ENCODE results near the gene PLA2G4A.

The PLA2G4A gene

GRCh38 chr1:187032982-187033692, 204.4 kb downstream of the PLA2G4A start:
- DNase-seq = no peak

GRCh38 chr1:187033693-187034390, 205.1 kb downstream of the PLA2G4A start:
- no peak for DNase-seq

- DNase-seq = no peak
Observed at GRCh38 chr1:187034501-187034900, 205.8 kb downstream of the PLA2G4A start.

GRCh38 chr1:187037973-187038553, 209.3 kb downstream of the PLA2G4A start:
- no peak for DNase-seq

Data from activated naive CD4-positive, alpha-beta T cell (primary cell).